Subcutaneous abdominal adipose tissue (tissue), 5 donors: ENCODE data around the gene CHD6.

ENCODE experiments used
- H3K27ac ChIP-seq: one replicate; pipeline ENCODE4 v1.7.0; 2013; ENCODE audit warnings: low read depth, mild to moderate bottlenecking, inconsistent platforms, low read length, moderate library complexity
- H3K27me3 ChIP-seq, 5 donors: one replicate each; pipeline ENCODE4 v1.7.0; 2013; ENCODE audit warnings: low read length in 5 of 5, inconsistent platforms in 1 of 5; ENCODE audit not compliant: control insufficient read depth in 5 of 5, insufficient read depth in 4 of 5
- H3K36me3 ChIP-seq, 5 donors: one replicate each; pipeline ENCODE4 v1.7.0; 2013; ENCODE audit warnings: low read length in 5 of 5; ENCODE audit not compliant: control insufficient read depth in 5 of 5, insufficient read depth in 5 of 5
- H3K4me1 ChIP-seq, 5 donors: one replicate each; pipeline ENCODE4 v1.7.0; 2013; ENCODE audit warnings: low read length in 5 of 5, mild to moderate bottlenecking in 3 of 5, moderate library complexity in 1 of 5; ENCODE audit not compliant: control insufficient read depth in 5 of 5, insufficient read depth in 5 of 5
- H3K4me3 ChIP-seq, 5 donors: one replicate each; pipeline ENCODE4 v1.7.0; 2013; ENCODE audit warnings: low read length in 5 of 5, low read depth in 1 of 5
- H3K9ac ChIP-seq, 5 donors: one replicate each; pipeline ENCODE4 v1.7.0; 2013; ENCODE audit warnings: low read length in 5 of 5, mild to moderate bottlenecking in 4 of 5, moderate library complexity in 3 of 5
- H3K9me3 ChIP-seq, 5 donors: one replicate each; pipeline ENCODE4 v1.7.0; 2013; ENCODE audit warnings: low read length in 5 of 5; ENCODE audit not compliant: control insufficient read depth in 5 of 5
- donor health status: healthy.
- donor health status: healthy.
- donor health status: healthy.
- donor health status: healthy.
- donor health status: healthy.

Gene CHD6

GRCh38 chr20:41570557-41570956 is 47.6 kb downstream of the CHD6 start:
- no peaks in the 10 kb centered on the region for H3K27me3 ChIP-seq
- H3K36me3 ChIP-seq = peaks cover 0 to 4% (median 0%) of the 10 kb centered on the region in 5 donors
- H3K9me3 ChIP-seq = peaks cover 0 to 2% (median 0%) of the 10 kb centered on the region in 5 donors
- no peak overlapping the region for H3K4me3 ChIP-seq
- no peak overlapping the region for H3K27ac ChIP-seq
- H3K9ac ChIP-seq = no peak overlapping the region
- peaks cover 0 to 23% (median 11%) of the 10 kb centered on the region in 5 donors for H3K4me1 ChIP-seq

- H3K36me3 ChIP-seq = peaks cover 0 to 4% (median 0%) of the 10 kb centered on the region in 5 donors
- no peak overlapping the region for H3K9ac ChIP-seq
- peaks cover 0 to 2% (median 0%) of the 10 kb centered on the region in 5 donors for H3K9me3 ChIP-seq
- no peaks in the 10 kb centered on the region for H3K27me3 ChIP-seq
- no peak overlapping the region for H3K4me3 ChIP-seq
- H3K27ac ChIP-seq = no peak overlapping the region
- H3K4me1 ChIP-seq = peaks cover 0 to 8% (median 5%) of the 10 kb centered on the region in 5 donors
These were observed 50.6 kb downstream of the CHD6 start for GRCh38 chr20:41567615-41568014.

- peaks cover 0 to 2% (median 0%) of the 10 kb centered on the region in 5 donors for H3K4me1 ChIP-seq
- no peak overlapping the region for H3K27ac ChIP-seq
- H3K36me3 ChIP-seq = peaks cover 0 to 4% (median 0%) of the 10 kb centered on the region in 5 donors
- H3K9me3 ChIP-seq = no peaks in the 10 kb centered on the region
- no peaks in the 10 kb centered on the region for H3K27me3 ChIP-seq
- no peak overlapping the region for H3K4me3 ChIP-seq
- no peak overlapping the region for H3K9ac ChIP-seq
These were observed 51.2 kb downstream of the CHD6 start for GRCh38 chr20:41566896-41567527.

- H3K4me1 ChIP-seq = peaks cover 0 to 2% (median 0%) of the 10 kb centered on the region in 5 donors
- no peak overlapping the region for H3K27ac ChIP-seq
- no peak overlapping the region for H3K9ac ChIP-seq
- peaks cover 0 to 4% (median 0%) of the 10 kb centered on the region in 5 donors for H3K36me3 ChIP-seq
- no peak overlapping the region for H3K4me3 ChIP-seq
- H3K9me3 ChIP-seq = no peaks in the 10 kb centered on the region
- H3K27me3 ChIP-seq = no peaks in the 10 kb centered on the region
These were observed 55.1 kb downstream of the CHD6 start for GRCh38 chr20:41563087-41563486.

- Histone ChIP-seq H3K27ac (no peak overlapping the region), H3K4me1 (peaks cover 0 to 15% (median 5%) of the 10 kb centered on the region in 5 donors), H3K4me3 (no peak overlapping the region), H3K36me3 (no peaks in the 10 kb centered on the region), H3K9me3 (no peaks in the 10 kb centered on the region), H3K9ac (no peak overlapping the region), H3K27me3 (no peaks in the 10 kb centered on the region)
These were observed 57.2 kb downstream of the CHD6 start for GRCh38 chr20:41560970-41561369.

GRCh38 chr20:41559658-41560057 is 58.5 kb downstream of the CHD6 start:
- no peak overlapping the region for H3K27ac ChIP-seq
- H3K4me1 ChIP-seq = peaks cover 0 to 15% (median 5%) of the 10 kb centered on the region in 5 donors
- H3K27me3 ChIP-seq = no peaks in the 10 kb centered on the region
- no peak overlapping the region for H3K9ac ChIP-seq
- H3K36me3 ChIP-seq = no peaks in the 10 kb centered on the region
- no peak overlapping the region for H3K4me3 ChIP-seq
- H3K9me3 ChIP-seq = no peaks in the 10 kb centered on the region

- Histone ChIP-seq H3K36me3 (no peaks in the 10 kb centered on the region), H3K27ac (no peak overlapping the region), H3K4me1 (peaks cover 0 to 15% (median 5%) of the 10 kb centered on the region in 5 donors), H3K9me3 (no peaks in the 10 kb centered on the region), H3K9ac (no peak overlapping the region), H3K4me3 (no peak overlapping the region), H3K27me3 (no peaks in the 10 kb centered on the region)
These were observed 64.9 kb downstream of the CHD6 start for GRCh38 chr20:41553142-41553879.

- Histone ChIP-seq H3K4me3 (no peak overlapping the region), H3K9ac (no peak overlapping the region), H3K36me3 (no peaks in the 10 kb centered on the region), H3K9me3 (no peaks in the 10 kb centered on the region), H3K27ac (no peak overlapping the region), H3K4me1 (peaks cover 0 to 9% (median 3%) of the 10 kb centered on the region in 5 donors), H3K27me3 (no peaks in the 10 kb centered on the region)
These were observed 65.7 kb downstream of the CHD6 start for GRCh38 chr20:41552295-41553068.

- no peaks in the 10 kb centered on the region for H3K27me3 ChIP-seq
- H3K9me3 ChIP-seq = no peaks in the 10 kb centered on the region
- no peaks in the 10 kb centered on the region for H3K4me1 ChIP-seq
- H3K4me3 ChIP-seq = no peak overlapping the region
- H3K36me3 ChIP-seq = no peaks in the 10 kb centered on the region
- H3K27ac ChIP-seq = no peak overlapping the region
- no peak overlapping the region for H3K9ac ChIP-seq
These were observed 67.0 kb downstream of the CHD6 start for GRCh38 chr20:41551011-41551705.
